Neural progenitor cell (in vitro differentiated cells): Measurements from ENCODE around the gene SPTBN2. TPM values are rescaled to one million over a fixed set of nuclear protein-coding genes. Genes with fewer than 3 reads are reported as not detected.

ENCODE experiments used
- DNase-seq: peaks from one replicate; pipeline ENCODE4 v3.0.0-alpha.2; 2016; ENCODE audit warnings: low spot score
- H2AFZ ChIP-seq: fragments of 200-600 bp; sonication (generic); replicated peaks from 2 replicates; pipeline ENCODE4 v1.6.1; 2016; ENCODE audit warnings: antibody characterized with exemption
- H3F3A ChIP-seq: fragments of 200-600 bp; sonication (generic); 2 replicates; pipeline ENCODE4 v1.6.1; 2016; ENCODE audit warnings: antibody characterized with exemption, low read depth
- H3K27ac ChIP-seq: fragments of 200-600 bp; sonication (generic); 2 replicates; pipeline ENCODE4 v1.5.1; 2016; ENCODE audit warnings: mild to moderate bottlenecking
- H3K27me3 ChIP-seq: fragments of 200-600 bp; sonication (generic); 2 replicates; pipeline ENCODE4 v1.6.1; 2016; ENCODE audit warnings: mild to moderate bottlenecking, moderate library complexity
- H3K36me3 ChIP-seq: fragments of 200-600 bp; sonication (generic); 2 replicates; pipeline ENCODE4 v1.5.1; 2016
- H3K4me1 ChIP-seq: fragments of 200-600 bp; sonication (generic); 2 replicates; pipeline ENCODE4 v1.6.1; 2016; ENCODE audit warnings: mixed run types
- H3K4me2 ChIP-seq: fragments of 200-600 bp; sonication (generic); 2 replicates; pipeline ENCODE4 v1.6.1; 2016
- H3K4me3 ChIP-seq: fragments of 200-600 bp; sonication (generic); 2 replicates; pipeline ENCODE4 v1.5.1; 2016
- H3K79me2 ChIP-seq: fragments of 200-600 bp; sonication (generic); 2 replicates; pipeline ENCODE4 v1.6.1; 2016; ENCODE audit warnings: low read depth
- H3K9ac ChIP-seq: fragments of 200-600 bp; sonication (generic); 2 replicates; pipeline ENCODE4 v1.6.1; 2016
- H3K9me3 ChIP-seq: fragments of 200-600 bp; sonication (generic); 2 replicates; pipeline ENCODE4 v1.5.1; 2016; ENCODE audit warnings: low read depth
- H4K20me1 ChIP-seq: fragments of 200-600 bp; sonication (generic); 2 replicates; pipeline ENCODE4 v1.6.1; 2016; ENCODE audit warnings: low read depth
- H3K27ac Mint-ChIP-seq: 3 replicates; pipeline ENCODE4 v1.8.0; 2021; ENCODE audit warnings: mixed read lengths
- H3K27me3 Mint-ChIP-seq: 2 replicates; pipeline ENCODE4 v1.8.0; 2022; ENCODE audit warnings: low read depth, mild to moderate bottlenecking, inconsistent platforms, moderate library complexity, mixed read lengths; ENCODE audit not compliant: insufficient read depth
- H3K36me3 Mint-ChIP-seq: 3 replicates; pipeline ENCODE4 v1.8.0; 2021; ENCODE audit warnings: mixed read lengths
- H3K4me1 Mint-ChIP-seq: 3 replicates; pipeline ENCODE4 v1.8.0; 2021; ENCODE audit warnings: mixed read lengths
- H3K4me3 Mint-ChIP-seq: 3 replicates; pipeline ENCODE4 v1.8.0; 2021; ENCODE audit warnings: mild to moderate bottlenecking, moderate library complexity, mixed read lengths
- H3K9me3 Mint-ChIP-seq: 3 replicates; pipeline ENCODE4 v1.8.0; 2020; ENCODE audit warnings: mixed read lengths
- CTCF ChIP-seq: fragments of 200-600 bp; sonication (generic); IDR thresholded peaks from 2 replicates; pipeline ENCODE4 v1.5.1; 2017; ENCODE audit warnings: antibody characterized with exemption, mild to moderate bottlenecking
- EZH2 ChIP-seq: fragments of 200-600 bp; sonication (generic); IDR thresholded peaks from 2 replicates; pipeline ENCODE4 v1.6.1; 2017; ENCODE audit warnings: antibody characterized with exemption, mild to moderate bottlenecking, moderate library complexity
- EZH2phosphoT487 ChIP-seq: fragments of 200-600 bp; sonication (generic); IDR thresholded peaks from 2 replicates; pipeline ENCODE4 v1.6.1; 2017; ENCODE audit warnings: antibody characterized with exemption
- total RNA-seq: library from RNA; depleted of rRNA; stranded (reverse); fragments of >200 nt; gene quantifications from 2 replicates; pipeline ENCODE4 v1.2.3, GENCODE V29; 2015; ENCODE audit warnings: low replicate concordance

Gene SPTBN2
- total RNA-seq, 1 donor from 2014 or later, result 14.5 TPM

GRCh38 chr11:66687831-66688281, 41.2 kb downstream of the SPTBN2 start:
- TF ChIP-seq EZH2 (no peak), CTCF (no peak), EZH2phosphoT487 (no peak)
- H3K36me3 ChIP-seq, result no peaks in the 10 kb centered on the region
- no peak overlapping the region for H3K4me3 ChIP-seq
- peaks cover 12% of the 10 kb centered on the region for H3K27me3 Mint-ChIP-seq
- no peak overlapping the region for H2AFZ ChIP-seq
- H3K4me2 ChIP-seq, result no peak overlapping the region
- H3K4me3 Mint-ChIP-seq, result no peak overlapping the region
- no peaks in the 10 kb centered on the region for H4K20me1 ChIP-seq
- no peak overlapping the region for H3K27ac Mint-ChIP-seq
- H3K9me3 ChIP-seq, result no peaks in the 10 kb centered on the region
- peaks cover 4% of the 10 kb centered on the region for H3F3A ChIP-seq
- H3K9ac ChIP-seq, result no peak overlapping the region
- no peak overlapping the region for H3K27ac ChIP-seq
- no peaks in the 10 kb centered on the region for H3K27me3 ChIP-seq
- H3K9me3 Mint-ChIP-seq, result no peaks in the 10 kb centered on the region
- no peaks in the 10 kb centered on the region for H3K79me2 ChIP-seq
- H3K4me1 ChIP-seq, result no peaks in the 10 kb centered on the region
- peaks cover 10% of the 10 kb centered on the region for H3K36me3 Mint-ChIP-seq
- DNase-seq, result no peak
- no peaks in the 10 kb centered on the region for H3K4me1 Mint-ChIP-seq

- H2AFZ ChIP-seq, result no peak overlapping the region
- no peaks in the 10 kb centered on the region for H3K79me2 ChIP-seq
- H3K9me3 Mint-ChIP-seq, result no peaks in the 10 kb centered on the region
- H4K20me1 ChIP-seq, result no peaks in the 10 kb centered on the region
- H3K27ac Mint-ChIP-seq, result peak overlapping the region; percentile 12
- DNase-seq, result no peak
- H3K27me3 Mint-ChIP-seq, result peaks cover 12% of the 10 kb centered on the region
- H3K27ac ChIP-seq, result no peak overlapping the region
- H3K4me3 ChIP-seq, result no peak overlapping the region
- H3F3A ChIP-seq, result peaks cover 8% of the 10 kb centered on the region
- no peaks in the 10 kb centered on the region for H3K4me1 Mint-ChIP-seq
- TF ChIP-seq CTCF (no peak), EZH2phosphoT487 (no peak), EZH2 (no peak)
- no peak overlapping the region for H3K4me2 ChIP-seq
- no peaks in the 10 kb centered on the region for H3K36me3 ChIP-seq
- no peaks in the 10 kb centered on the region for H3K9me3 ChIP-seq
- no peaks in the 10 kb centered on the region for H3K4me1 ChIP-seq
- peaks cover 10% of the 10 kb centered on the region for H3K36me3 Mint-ChIP-seq
- no peak overlapping the region for H3K4me3 Mint-ChIP-seq
- no peak overlapping the region for H3K9ac ChIP-seq
- H3K27me3 ChIP-seq, result no peaks in the 10 kb centered on the region
Measured at GRCh38 chr11:66686801-66687750, 41.9 kb downstream of the SPTBN2 start.

- peak overlapping the region; percentile 82 for H3K27ac Mint-ChIP-seq
- no peak overlapping the region for H3K4me3 Mint-ChIP-seq
- peaks cover 10% of the 10 kb centered on the region for H3K36me3 Mint-ChIP-seq
- Histone ChIP-seq H2AFZ (no peak overlapping the region), H4K20me1 (no peaks in the 10 kb centered on the region), H3K36me3 (no peaks in the 10 kb centered on the region), H3K27ac (no peak overlapping the region), H3F3A (peaks cover 8% of the 10 kb centered on the region), H3K4me2 (no peak overlapping the region), H3K9ac (no peak overlapping the region), H3K9me3 (no peaks in the 10 kb centered on the region), H3K4me3 (no peak overlapping the region), H3K27me3 (no peaks in the 10 kb centered on the region), H3K4me1 (no peaks in the 10 kb centered on the region), H3K79me2 (no peaks in the 10 kb centered on the region)
- H3K4me1 Mint-ChIP-seq, result no peaks in the 10 kb centered on the region
- DNase-seq, result no peak
- TF ChIP-seq CTCF (no peak), EZH2phosphoT487 (no peak), EZH2 (no peak)
- peaks cover 12% of the 10 kb centered on the region for H3K27me3 Mint-ChIP-seq
- no peaks in the 10 kb centered on the region for H3K9me3 Mint-ChIP-seq
Measured at GRCh38 chr11:66686100-66686785, 42.8 kb downstream of the SPTBN2 start.
